Fibroblast of gingiva (primary cell): ENCODE measurements around the gene HRCT1.
"Not testable (repeated sequence)": the region's sequence is repeated elsewhere in the genome, so short reads cannot be mapped to it uniquely, and the experiment has no call there.

ENCODE experiments used
- DNase-seq: peaks from one replicate; pipeline ENCODE4 v3.0.0-alpha.2; 2011; ENCODE audit warnings: low read depth

The HRCT1 gene

GRCh38 chr9:35917261-35917660 lies 11.3 kb downstream of the HRCT1 start:
- no peak for DNase-seq

GRCh38 chr9:35918780-35919179 lies 12.8 kb downstream of the HRCT1 start:
- no peak for DNase-seq

- no peak for DNase-seq
Measured at GRCh38 chr9:35919212-35920008, 13.4 kb downstream of the HRCT1 start.

GRCh38 chr9:35920051-35920620 lies 14.1 kb downstream of the HRCT1 start:
- DNase-seq = no peak

GRCh38 chr9:35923598-35923926 lies 17.6 kb downstream of the HRCT1 start:
- no peak for DNase-seq

- peak; percentile 89 for DNase-seq
Measured at GRCh38 chr9:35923927-35924763, 18.1 kb downstream of the HRCT1 start.

- DNase-seq = peak; percentile 10
Measured at GRCh38 chr9:35928591-35929452, 22.8 kb downstream of the HRCT1 start.

GRCh38 chr9:35929453-35929718 lies 23.4 kb downstream of the HRCT1 start:
- no peak for DNase-seq

- DNase-seq = no peak
Measured at GRCh38 chr9:35930521-35930920, 24.5 kb downstream of the HRCT1 start.

GRCh38 chr9:35930989-35931388 lies 25.0 kb downstream of the HRCT1 start:
- DNase-seq = no peak

- DNase-seq = no peak
Measured at GRCh38 chr9:35932735-35933134, 26.7 kb downstream of the HRCT1 start.

GRCh38 chr9:35933550-35934067 lies 27.6 kb downstream of the HRCT1 start:
- no peak for DNase-seq

- DNase-seq = not testable (repeated sequence)
Measured at GRCh38 chr9:35934069-35934468, 28.1 kb downstream of the HRCT1 start.

- DNase-seq = peak; percentile 15
Measured at GRCh38 chr9:35935261-35935660, 29.3 kb downstream of the HRCT1 start.

GRCh38 chr9:35935755-35936509 lies 29.9 kb downstream of the HRCT1 start:
- peak; percentile 86 for DNase-seq

GRCh38 chr9:35937227-35937626 lies 31.2 kb downstream of the HRCT1 start:
- DNase-seq = peak; percentile 22

GRCh38 chr9:35938474-35939356 lies 32.7 kb downstream of the HRCT1 start:
- DNase-seq = no peak

- DNase-seq = no peak
Measured at GRCh38 chr9:35939679-35940250, 33.8 kb downstream of the HRCT1 start.

- DNase-seq = no peak
Measured at GRCh38 chr9:35940458-35941407, 34.7 kb downstream of the HRCT1 start.
